Inflammatory macrophage treated with lipopolysaccharide for 4 hours (primary cell): ENCODE data around the gene DYRK1A.

Experiments
- DNase-seq: peaks from one replicate; pipeline ENCODE4 v3.0.0-alpha.2; 2020

Gene DYRK1A

DNA sequence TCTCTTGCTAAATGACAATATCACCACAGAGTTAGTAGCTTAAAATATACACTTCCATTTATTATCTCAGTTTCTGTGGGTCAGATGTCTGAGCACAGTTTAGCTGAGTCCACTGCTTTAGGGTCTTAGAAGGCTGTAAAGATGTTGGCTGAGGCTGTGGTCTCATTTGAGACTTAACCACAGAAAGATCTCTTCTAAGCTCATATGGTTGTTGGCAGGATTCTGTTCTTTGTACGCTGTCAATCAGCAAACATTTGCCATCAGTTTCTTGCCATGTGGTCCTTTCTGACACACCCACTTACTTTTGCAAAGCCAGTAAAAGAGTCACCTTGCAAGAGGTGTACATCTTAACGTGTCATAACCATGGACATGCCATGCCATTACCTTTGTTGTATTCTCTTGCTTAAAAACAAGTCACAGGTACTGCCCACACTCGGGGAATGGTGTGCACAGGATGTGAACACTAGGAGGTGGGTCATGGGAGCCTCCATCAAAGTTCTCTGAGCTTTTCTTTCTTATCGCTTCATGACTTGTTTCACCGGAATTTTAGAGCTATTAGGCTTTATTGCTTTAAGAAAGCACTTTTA, 18.7 kb downstream of the DYRK1A start:
- no peak for DNase-seq

DNA sequence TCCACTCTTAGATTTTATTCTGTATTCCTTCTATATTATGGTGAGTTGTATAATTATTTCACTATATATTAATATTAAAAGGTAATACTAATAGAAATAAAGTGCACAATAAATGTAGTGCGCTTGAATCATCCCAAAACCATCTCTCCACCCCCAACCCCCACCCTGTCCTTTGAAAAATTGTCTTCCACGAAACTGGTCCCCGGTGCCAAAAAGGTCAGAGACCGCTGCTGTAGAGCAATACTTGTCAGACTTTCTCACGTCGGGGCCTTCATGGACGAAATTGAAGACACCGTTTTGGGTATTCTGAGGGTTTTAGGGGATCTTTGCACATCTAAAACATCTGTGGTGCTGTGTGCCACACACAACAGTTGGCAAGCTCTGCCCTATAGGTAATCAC, 19.6 kb downstream of the DYRK1A start:
- no peak for DNase-seq

DNA sequence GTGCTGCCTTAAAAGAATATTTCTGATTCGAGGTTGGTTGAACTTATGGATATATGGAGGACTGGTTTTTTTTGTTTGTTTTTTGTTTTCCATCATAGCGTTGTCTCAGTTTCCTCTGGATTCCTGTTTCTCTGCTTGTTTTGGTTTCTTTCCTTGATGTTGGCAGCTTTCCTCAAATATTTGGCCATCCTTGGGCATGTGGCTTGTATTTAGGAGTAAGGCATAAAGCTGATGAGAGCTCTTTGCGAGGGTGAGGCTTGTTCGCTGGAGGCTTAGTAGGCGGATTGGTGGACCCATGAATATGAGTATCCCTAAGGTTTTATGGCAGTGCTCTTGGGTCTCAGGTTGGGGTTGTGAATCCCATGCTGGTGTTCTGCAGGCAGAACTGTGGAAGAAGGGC, 22.9 kb downstream of the DYRK1A start:
- DNase-seq, result no peak

DNA sequence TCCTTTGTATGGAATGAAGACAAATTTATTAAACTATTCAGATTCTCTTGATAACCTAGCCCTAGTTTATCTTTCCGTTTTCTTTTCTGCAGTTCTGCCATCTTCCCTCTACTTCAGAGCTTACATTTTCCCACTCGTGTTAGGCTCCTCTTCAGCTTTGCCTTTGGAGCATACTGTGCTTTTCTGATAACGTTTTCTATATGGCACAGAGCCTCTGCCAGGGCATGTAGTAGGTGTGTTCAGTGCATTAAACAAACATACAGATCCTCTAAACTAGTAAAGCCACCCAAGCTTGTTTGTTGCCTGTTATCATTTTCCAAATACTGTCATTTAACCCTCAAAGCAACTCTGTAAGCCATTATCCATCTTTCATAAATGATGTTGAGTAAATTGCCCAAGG, 25.1 kb downstream of the DYRK1A start:
- DNase-seq, result no peak

DNA sequence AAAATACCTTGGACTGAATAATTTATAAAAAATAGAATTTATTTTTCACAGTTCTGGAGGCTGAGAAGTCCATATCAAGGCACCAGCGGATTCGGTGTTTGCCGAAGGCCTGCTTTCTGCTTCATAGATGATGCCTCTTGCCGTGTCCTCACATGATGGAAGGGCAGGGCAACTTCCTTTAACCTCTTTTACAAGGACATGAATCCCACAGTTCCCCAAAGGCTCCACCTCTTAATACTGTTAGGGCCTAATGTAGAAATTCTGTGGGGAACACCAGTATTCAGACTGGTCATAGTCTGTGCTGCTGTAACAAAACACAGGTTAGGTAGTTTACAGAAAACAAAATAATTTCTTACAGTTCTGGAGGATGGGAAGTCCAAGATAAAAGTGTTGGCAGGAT, 25.9 kb downstream of the DYRK1A start:
- DNase-seq, result peak; percentile 50

DNA sequence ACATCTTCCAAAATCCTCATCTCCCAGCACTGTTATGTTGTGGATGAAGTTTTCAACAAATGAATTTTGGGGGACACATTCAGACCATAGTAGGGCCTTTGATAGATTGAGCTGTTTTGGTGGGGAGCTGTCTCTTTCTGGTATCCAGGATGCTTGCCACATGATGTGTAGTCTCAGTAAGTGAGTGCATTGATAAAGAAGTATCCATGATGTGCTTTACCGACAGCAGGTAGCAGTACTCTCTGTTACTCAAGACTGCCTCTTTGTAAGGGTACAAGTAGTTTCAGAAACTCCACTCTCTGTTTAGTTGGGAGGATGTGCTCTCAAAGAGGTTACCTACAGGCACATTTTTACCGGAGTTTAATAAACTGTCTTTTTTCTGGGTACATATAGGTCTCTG, 26.5 kb downstream of the DYRK1A start:
- DNase-seq, result no peak

DNA sequence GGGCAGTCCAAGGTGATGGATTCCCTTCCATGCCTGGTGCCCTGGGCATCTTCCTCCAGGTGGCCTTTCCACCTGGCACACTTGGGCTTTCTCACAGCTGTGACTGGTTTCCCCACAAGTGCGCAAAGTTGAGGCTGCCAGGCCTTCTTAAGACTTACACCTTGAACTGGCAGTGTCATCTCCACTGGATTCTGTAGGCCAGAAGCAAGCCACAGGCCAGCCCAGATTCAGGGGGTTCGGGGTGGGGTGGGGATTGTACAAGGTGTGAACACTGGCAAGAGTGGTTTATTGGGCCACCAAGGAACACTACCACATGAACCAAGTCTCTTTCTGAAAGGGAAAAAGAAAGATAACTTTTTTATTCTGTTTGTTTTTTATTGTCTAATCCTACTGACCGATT, 27.2 kb downstream of the DYRK1A start:
- DNase-seq, result no peak

DNA sequence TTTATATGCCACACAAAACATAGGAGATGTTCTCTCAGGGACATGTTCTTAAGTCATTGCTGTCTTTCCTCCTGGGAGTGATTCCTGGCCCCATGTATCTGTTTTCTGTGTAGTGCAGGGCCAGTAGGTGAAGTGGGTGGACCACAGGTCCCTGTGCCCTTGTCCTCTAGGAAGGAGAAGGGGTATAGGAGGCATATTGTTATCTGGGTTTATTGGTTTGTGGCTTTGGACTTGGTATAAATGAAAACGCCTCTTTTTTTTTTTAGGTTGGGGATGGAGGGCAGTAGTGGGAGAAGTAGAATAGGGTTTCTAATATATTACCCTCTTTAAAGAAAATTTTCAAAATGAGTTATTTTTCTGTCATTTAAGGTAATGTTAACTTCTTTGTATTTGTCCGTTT, 29.4 kb downstream of the DYRK1A start:
- no peak for DNase-seq

DNA sequence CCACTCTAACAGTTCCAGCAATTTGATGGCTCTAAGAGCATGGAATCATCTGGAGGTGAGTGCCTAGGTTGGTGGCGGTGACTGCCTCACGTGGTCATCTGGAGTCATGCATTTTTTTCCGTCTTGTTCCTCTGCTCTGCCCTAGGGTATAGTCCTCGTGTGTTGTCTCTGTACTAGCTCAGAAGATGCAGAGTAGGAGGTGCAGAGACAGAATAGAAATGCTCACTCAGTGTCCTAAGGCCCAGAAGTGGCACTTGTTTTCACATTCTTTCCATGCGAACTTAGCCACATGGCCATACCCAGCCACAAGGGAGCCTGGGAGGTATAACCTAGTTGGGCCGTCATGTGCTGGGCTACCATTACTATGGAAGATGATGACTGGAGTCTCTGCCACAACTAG, 30.3 kb downstream of the DYRK1A start:
- no peak for DNase-seq

DNA sequence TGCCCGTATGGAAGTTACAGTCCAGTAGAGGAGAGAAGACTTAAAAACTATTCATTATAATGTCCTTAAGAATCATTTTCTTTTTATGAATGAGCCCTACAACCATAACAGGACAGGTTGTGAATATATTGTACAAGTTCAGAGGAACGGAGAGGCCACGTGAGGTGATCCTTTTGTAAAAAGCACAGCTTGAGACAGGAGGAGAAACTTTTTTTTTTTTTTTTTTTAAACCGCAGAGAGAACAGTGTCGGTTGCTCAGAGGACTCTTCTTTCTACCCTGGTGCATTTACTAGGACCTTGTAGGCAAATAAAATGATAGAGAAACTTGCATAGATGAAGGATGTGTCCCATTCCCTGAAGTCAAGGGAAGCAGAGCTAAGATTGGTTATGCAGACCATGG, 32.1 kb downstream of the DYRK1A start:
- DNase-seq, result no peak

DNA sequence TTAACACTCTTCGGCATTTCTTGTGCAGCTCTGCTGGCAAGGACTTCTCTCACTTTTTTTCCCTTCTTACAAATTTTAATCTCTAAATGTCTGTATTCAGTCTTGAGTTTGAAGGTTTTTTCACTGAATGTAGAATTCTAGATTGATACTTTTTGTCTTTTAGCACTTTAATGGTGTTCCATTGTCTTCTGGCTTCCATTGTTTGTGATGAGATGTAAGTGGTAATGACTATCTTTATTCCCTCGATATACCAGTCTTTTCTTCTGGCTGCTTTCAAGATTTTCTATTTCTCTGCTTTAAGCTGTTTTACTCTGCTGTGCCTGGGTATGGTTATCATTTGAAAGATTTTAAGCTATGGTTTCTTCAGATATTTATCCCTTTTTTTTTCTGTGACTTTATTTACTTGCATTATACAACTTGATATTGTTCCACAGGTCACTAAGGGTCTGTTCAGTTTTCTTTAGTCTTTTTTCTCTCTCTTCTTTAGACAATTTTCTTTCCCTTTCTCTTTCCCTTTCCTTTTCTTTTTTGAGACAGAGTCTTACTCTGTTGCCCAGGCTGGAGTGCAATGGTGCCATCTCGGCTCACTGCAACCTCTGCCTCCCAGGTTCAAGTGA, 35.8 kb downstream of the DYRK1A start:
- DNase-seq, result no peak

DNA sequence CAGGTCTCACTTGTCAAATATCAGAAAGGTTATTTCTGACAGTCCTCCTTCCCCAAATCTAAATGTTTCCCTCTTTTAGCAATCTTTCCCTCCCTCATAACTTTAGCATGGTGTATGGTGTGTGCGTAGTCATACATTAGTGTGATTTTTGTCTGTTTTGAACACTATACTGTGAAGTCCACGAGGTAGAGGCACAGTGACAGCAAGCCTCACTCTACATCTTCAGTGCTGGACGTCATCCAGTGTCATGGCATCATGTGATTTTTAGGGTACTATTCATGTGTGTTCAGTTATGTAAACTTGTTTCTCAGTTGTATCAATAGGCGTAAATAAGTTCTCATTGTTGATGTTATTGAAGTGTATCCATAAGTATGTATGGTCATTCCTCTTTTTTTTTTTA, 39.1 kb downstream of the DYRK1A start:
- no peak for DNase-seq

DNA sequence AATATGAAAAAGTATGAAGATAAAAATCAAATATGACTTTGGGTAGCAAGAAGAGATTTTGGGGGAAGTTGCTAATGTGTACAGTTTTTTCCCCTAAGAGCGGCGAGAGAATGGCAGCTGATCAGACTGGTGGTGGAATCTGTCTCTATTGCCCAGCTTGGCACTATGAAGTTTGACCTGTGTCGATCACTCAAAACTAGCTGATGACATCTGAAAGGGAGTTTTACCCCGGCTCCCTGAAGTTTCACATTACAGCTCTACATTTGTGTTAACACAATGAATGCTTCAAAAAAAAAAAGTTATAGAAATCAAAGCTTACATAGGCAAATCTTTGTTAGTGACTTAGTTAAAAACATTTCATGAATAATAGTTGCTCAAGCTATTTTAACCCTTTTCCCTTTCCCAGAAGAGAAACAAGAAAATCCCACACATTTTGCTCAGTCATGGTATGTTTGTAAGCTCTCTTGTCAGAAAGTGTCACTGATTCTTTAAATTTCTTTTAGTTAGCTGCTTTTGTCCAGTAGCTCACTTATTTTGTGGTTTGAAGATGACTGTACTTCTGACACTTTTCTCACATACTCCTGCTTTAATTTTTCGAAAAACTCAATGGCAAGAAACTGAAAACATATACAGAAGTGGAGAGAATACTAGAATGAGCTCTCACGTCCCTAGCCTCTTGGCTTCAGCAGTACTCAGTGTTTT, 41.3 kb downstream of the DYRK1A start:
- peak; percentile 69 for DNase-seq

DNA sequence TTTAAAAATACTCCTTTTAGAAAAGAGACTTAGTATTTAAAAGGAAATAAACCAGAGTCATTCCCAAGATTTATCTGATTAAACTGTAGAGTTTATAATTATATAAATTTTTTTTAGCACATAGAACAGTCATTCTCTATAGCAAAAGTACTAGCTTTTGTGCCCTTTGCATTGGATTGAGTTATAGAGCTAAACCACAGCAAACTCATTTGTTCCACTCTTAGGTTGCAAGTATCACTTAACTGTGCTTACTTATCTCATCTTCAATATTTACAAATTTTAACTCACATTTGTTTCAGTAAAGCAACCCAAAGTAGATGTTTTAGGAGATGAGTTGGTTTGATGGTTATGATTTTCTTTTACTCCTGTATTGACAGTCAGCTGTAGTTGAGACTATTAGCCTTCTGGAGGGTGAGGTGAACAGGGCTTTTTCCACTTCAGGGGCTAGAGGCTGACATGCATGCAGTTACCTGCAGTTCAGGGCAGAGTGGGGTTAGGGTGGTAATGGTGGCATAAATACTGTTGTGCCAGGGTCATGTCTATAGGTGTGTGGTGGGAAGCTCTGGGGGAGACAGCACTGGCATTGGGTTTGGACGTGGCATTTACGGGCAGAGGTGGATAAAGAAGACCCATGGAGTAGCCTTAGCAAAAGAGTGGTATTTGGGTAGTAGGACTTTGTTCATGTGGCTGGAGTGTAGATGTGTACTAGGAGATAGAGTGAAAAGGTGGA, 42.1 kb downstream of the DYRK1A start:
- DNase-seq, result peak; percentile 10

DNA sequence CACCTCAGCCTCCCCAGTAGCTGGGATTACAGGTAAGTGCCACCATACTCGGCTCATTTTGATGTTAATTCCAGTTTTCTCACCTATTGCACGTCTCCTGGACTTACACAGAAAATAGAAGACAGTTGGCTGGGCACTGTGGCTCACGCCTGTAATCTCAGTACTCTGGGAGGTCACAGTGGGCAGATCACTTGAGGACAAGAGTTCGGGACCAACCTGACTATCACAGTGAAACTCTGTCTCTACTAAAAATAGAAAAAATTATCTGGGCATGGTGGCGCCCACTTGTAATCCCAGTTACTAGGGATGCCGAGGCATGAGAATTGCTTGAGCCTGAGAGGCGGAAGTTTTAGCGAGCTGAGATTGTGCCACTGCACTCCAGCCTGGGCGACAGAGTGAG, 44.1 kb downstream of the DYRK1A start:
- DNase-seq, result no peak

DNA sequence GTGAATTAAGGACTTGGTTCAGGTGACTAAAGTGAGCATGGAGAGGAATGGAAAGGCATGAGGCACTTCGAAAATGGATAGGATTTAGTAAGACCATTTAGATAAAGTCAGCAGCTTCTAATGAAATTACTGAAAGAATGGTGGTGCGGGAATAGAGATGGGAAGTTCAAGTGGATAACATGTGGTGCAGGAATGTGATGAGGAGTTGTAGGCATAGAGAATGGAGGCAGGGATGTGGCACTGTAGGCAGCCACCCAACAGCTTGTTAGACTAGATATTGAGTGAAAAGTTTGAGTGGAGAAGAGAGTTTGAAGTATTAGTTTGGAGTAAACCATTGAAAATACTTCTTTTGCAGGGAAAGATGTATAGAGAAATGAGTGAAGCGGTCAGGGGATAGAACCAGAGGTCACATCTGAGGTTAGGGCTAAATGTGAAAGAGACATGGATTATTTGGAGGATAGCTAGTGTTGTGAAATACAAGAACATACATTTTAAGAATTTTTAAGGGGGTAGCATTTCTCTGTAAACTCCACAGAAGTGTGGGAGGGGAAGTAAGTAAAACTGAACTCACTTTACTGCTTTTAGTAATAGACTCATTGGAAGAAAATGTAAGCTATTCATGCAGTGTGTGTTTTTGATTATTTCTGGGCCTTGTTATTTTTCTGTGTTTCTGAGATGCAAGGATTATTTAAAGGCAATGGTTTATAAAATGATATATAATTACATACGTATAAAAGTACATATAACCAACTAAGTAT, 46.2 kb downstream of the DYRK1A start:
- peak; percentile 15 for DNase-seq

DNA sequence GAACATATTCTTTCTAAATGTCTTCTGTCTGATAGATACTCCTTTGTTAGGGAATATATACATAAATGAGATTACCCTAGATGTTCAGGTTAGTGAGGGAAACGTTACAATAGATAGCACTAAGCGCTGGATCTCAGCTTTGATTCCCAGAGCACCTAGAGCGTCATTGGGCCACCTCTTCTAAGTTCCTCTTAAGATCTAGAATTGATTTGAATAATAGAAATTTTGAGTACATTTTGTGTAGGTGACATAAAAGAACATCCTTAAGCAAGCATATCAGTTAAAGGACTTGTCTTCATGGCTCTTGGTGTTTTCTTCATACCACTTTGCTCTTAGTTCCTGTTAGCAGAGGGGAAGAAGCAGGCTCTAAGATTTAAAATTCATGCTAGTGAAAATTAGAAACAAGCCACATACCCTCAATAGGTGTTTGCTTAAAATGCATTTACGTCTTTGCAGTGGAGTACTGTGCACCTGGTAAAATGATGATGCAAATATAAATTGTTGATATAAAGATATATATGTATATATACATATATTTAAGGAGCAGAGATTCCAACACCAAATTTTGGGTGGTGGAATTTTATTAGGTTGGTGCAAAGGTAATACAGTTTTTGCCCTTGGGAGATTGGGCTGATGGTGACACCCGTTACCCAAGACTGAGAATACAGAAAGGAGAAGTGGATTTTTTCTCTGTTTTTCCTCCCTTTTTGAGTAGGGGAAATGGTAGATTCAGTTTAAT, 47.1 kb downstream of the DYRK1A start:
- DNase-seq, result peak; percentile 57

DNA sequence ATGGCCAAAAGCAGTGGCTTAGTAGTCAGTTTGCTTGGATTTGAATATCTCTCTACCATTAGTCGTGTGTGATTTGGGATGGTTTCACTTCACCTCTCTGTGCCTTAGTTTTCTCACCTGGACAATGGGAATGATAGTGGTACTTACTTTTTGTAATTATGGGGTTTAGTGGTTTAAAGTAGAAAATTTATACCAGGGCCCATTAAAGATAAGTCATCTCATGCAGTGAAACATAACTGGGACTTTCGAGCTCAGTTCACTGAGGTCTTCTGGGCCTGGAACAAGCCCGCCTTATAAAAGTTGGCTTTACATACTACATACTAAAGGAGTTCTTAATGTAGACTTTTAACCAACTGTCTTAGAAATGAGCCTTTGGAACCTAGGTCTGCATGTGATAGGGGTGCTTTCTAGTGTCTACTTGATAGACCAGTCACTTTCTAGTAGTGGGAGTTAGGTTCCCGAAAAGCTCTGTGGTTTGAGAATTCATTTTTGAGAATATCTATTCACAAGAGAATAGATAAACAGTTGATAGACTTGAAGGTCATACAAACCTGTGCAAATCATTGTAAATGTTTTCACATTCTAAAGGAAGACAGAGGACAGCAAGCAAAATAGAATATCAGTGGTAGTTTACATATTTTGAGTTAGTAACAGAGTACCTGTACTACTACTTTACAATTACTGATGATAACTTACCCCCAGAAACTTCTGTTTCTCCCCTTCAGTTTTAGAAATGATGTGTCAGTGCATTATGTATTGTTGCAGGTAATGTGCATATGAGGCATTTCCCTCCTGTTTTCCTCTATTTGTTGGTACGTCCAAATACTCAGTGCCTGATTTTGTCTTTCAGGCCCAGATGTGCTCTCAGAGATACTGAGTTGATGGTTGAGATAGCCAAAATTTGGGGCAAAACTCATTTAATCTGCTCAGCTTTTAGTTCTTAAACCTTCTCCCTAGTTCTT, 48.0 kb downstream of the DYRK1A start:
- DNase-seq, result no peak

DNA sequence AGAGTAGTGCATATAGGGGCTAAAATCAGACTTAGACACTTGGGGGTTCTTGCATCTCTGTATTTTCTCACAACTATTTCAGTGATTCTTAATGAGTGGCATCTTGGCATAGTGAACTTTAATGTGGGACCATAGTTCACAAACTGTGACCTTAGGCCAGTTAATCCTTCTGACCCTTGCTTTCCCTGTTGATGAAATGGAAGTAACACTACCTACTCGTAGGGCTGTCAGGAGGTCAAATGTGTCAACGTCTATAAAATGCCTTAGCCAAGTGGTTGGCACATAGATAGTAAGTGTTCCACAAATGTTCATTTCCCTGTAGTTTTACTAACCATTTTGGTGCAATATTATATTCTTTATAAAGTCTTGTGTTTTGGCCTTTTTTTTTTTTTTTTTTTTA, 49.4 kb downstream of the DYRK1A start:
- peak; percentile 50 for DNase-seq

DNA sequence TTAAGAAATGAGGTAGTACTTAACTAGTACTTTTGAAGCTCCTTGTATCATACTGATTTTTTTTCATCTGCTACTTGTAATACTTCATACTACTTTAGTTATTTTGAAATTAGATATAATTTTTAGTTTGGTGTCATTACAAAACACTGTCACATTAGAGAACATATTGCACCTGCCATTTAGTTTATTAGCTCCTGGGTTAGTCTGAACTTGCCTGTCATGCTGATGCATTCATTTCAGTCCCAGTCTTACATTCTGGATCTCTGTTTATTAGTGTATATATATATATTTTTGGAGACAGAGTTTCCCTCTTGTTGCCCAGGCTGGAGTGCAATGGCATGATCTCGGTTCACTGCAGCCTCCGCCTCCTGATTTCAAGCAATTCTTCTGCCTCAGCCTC, 50.3 kb downstream of the DYRK1A start:
- DNase-seq, result no peak

DNA sequence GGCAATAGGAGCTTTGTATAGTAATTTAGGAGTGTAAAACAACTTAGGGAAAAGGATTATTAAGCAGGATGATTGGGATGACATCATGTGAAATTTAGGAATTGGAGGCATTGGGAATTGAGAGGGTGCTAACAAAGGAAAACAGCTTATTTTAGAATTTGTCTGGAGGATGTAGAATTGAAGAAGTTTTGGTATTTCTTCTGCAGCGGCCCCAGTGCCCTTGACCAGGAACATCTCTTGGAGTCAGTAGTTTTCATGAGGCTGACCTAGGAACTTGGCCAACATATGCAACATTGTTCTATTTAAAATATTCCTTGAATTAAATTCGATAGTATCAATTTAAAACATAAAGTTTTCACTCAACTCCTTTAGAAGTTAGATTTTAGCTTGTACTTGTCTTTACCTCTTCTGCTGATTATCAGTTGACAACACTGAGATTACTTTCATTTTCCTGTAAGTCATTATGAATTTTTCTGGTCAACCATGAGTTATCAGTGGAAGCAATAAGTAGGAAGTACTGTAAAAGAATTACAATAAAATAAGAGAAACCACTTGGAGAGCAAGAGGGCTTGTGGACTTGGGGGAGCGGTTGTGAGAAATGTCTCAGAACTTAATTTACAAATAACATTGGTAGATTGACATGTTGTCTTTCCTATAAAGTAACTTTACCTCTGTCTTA, 52.8 kb downstream of the DYRK1A start:
- peak; percentile 55 for DNase-seq
